Uterus (tissue), 4 donors: ENCODE results near the gene SF3B2. TPM values are rescaled to one million over a fixed set of nuclear protein-coding genes. Genes with fewer than 3 reads are reported as not detected.
A peak's percentile ranks its signal among the peaks of the same experiment; 100 is the strongest.
"Not testable (repeated sequence)": the region's sequence is repeated elsewhere in the genome, so short reads cannot be mapped to it uniquely, and the experiment has no call there.

Experiments used
- DNase-seq, 2 donors: peaks; one replicate each; pipeline ENCODE4 v3.0.0-alpha.2; 2019 to 2020
- H3K27ac ChIP-seq, 2 donors: fragments of 200-600 bp; sonication (generic); 1 replicate in 1 of 2; 2 replicates in 1 of 2; pipeline ENCODE4 v1.5.1; 2016 to 2018
- H3K27me3 ChIP-seq, 2 donors: fragments of 200-600 bp; sonication (generic); one replicate each; pipeline ENCODE4 v1.5.1; 2018 to 2019; ENCODE audit warnings: control low read depth in 1 of 2
- H3K36me3 ChIP-seq, 2 donors: fragments of 200-600 bp; sonication (generic); one replicate each; pipeline ENCODE4 v1.5.1; 2019; ENCODE audit warnings: control low read depth in 1 of 2
- H3K4me1 ChIP-seq, 2 donors: fragments of 200-600 bp; sonication (generic); one replicate each; pipeline ENCODE4 v1.5.1; 2018 to 2019; ENCODE audit warnings: control low read depth in 1 of 2
- H3K4me3 ChIP-seq, 2 donors: fragments of 200-600 bp; sonication (generic); 1 replicate in 1 of 2; 2 replicates in 1 of 2; pipeline ENCODE4 v1.5.1; 2018 to 2019; ENCODE audit warnings: mild to moderate bottlenecking in 1 of 2
- H3K9me3 ChIP-seq, 2 donors: fragments of 200-600 bp; sonication (generic); one replicate each; pipeline ENCODE4 v1.5.1; 2019; ENCODE audit warnings: control low read depth in 1 of 2
- POLR2A ChIP-seq, 2 donors: fragments of 450-650 bp; IDR thresholded peaks; one replicate each; pipeline ENCODE4 v1.6.1; 2016; ENCODE audit warnings: antibody characterized with exemption in 2 of 2, mild to moderate bottlenecking in 1 of 2, moderate library complexity in 1 of 2
- intact Hi-C: fragments of 100-400 bp; cut with DNase I; formaldehyde crosslinking; loops from one replicate; pipeline ENCODE4 v1.15.1; 2023; ENCODE audit warnings: low total_unique reads
- total RNA-seq, 4 donors: library from RNA; depleted of rRNA in 3 of 4; stranded (reverse); fragments of >200 nt in 3 of 4; gene quantifications; one replicate each; pipeline versions ENCODE4 v1.1.0 to v1.2.4, GENCODE V29; 2014 to 2023
- TF ChIP-seq, protein P1 (sequence below), 4 experiments: fragments of 200-600 bp in 2 of 4; fragments of 450-650 bp in 2 of 4; sonication (generic) in 2 of 4; IDR thresholded peaks; one replicate each; pipeline ENCODE4 v1.5.1; 2016 to 2019; ENCODE audit warnings: antibody characterized with exemption in 4 of 4, mild to moderate bottlenecking in 2 of 4, moderate library complexity in 1 of 4
- donor health status: DM: yes; HTN: yes; CAD: no.

SF3B2 gene
- total RNA-seq, 4 donors from 2014 or later = 59.9 to 195 (median 106) TPM

DNA sequence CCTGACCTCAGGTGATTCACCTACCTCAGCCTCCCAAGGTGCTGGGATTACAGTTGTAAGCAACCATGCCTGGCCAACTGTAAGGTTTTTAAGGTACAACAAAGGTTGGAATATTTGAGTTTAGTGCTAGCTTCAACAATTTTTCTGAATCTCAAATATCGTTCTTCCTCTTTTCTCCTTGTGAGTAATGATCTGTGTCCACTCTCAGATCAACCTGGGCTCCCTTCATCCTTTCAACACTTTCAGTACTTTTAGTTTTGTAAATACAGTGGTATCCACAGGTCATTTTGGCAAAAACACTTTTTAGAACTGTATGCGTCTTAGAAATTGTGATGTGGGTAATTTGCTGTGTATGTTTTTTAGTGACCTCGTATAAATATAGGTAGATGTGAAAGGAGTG, 25.8 kb downstream of the SF3B2 start:
- Histone ChIP-seq H3K27ac (no peak overlapping the region), H3K36me3 (no peaks in the 10 kb centered on the region), H3K27me3 (no peaks in the 10 kb centered on the region), H3K4me3 (no peak overlapping the region), H3K9me3 (no peaks in the 10 kb centered on the region), H3K4me1 (peaks cover 3 to 6% of the 10 kb centered on the region in 2 donors)
- intact Hi-C loops = no loop called here
- DNase-seq = no peak
- TF ChIP-seq, protein P1, sequence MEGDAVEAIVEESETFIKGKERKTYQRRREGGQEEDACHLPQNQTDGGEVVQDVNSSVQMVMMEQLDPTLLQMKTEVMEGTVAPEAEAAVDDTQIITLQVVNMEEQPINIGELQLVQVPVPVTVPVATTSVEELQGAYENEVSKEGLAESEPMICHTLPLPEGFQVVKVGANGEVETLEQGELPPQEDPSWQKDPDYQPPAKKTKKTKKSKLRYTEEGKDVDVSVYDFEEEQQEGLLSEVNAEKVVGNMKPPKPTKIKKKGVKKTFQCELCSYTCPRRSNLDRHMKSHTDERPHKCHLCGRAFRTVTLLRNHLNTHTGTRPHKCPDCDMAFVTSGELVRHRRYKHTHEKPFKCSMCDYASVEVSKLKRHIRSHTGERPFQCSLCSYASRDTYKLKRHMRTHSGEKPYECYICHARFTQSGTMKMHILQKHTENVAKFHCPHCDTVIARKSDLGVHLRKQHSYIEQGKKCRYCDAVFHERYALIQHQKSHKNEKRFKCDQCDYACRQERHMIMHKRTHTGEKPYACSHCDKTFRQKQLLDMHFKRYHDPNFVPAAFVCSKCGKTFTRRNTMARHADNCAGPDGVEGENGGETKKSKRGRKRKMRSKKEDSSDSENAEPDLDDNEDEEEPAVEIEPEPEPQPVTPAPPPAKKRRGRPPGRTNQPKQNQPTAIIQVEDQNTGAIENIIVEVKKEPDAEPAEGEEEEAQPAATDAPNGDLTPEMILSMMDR (IDR thresholded peaks at IDR 0.05) = no peak
- no peak for TF ChIP-seq POLR2A (IDR thresholded peaks at IDR 0.05)

DNA sequence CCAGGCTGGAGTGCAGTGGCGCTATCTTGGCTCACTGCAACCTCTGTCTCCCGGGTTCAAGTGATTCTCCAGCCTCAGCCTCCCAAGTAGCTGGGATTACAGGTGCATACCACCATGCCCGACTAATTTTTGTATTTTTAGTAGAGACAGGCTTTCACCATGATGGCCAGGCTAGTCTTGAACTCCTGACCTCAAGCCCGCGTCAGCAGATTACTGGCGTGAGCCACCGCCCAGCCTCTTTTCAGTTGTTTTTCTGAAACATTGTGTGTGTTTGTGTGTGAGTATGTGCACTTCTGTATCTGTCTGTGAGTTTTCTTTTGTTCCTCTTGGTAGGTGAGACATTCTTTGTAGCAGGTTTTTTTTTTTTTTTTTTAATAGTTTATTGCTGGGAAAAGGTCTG, 26.8 kb downstream of the SF3B2 start:
- H3K27me3 ChIP-seq, H3K4me1 ChIP-seq, H3K4me3 ChIP-seq, H3K36me3 ChIP-seq, H3K27ac ChIP-seq, DNase-seq, intact Hi-C loops, H3K9me3 ChIP-seq: not testable (repeated sequence)

DNA sequence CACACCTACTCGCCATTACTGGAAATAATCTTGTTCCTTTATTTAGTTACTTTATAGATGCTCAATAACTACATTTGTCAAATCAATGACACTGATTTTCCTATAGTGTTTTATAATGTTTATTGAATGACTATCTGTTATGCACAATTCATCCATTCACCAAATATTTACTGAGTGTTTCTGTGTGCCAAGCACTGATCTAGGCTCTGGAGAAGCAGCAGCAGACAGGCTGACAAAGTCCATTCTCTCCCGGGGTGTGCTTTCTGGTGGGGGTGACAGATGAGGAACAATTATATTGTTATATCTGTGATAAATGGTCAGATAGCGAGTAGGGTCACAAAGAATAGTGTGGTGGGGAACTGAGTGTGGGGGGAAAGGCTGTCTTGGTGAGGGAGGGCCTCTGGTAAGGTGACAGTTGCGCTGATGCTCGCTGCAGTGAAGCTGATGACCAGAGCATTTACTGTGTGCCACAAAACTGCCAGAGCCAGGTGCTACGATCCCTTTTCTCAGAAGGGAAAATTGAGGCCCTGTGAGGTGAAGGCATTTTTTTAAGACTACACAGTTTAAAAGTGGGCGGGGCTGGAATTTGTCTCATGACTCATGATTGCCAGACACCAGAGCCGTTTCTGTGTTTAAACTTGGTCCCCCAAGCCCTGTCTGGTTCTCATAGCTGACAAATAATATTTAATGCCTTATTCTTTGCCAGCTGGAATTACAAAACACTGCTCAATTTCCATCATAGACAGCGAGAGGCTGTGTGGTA, 28.1 kb downstream of the SF3B2 start:
- peak; percentile 41 to 57 for DNase-seq
- H3K4me1 ChIP-seq = peaks cover 3 to 6% of the 10 kb centered on the region in 2 donors

DNA sequence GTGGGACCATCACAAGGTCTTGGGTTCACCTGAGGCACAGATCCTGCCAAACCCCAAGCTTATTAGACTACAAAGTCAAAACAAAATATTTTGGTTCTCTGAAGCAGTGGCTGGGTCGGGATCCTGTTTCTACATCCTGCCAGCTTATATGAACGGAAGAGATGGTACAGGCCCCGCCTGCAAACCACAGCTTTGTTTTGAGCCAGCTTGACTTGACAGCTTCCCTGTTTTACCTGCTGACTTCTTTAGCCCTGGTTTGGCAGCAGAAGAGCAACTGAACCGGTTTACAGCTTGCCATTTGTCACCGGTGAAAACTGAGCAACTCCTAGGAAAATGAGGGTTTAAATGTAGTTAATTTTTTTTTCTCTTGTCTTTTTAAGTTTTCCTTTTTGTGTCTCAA, 29.3 kb downstream of the SF3B2 start:
- Histone ChIP-seq H3K9me3 (no peaks in the 10 kb centered on the region), H3K36me3 (no peaks in the 10 kb centered on the region), H3K4me1 (peaks cover 3 to 6% of the 10 kb centered on the region in 2 donors), H3K27ac (peak overlapping the region; percentile 29 to 40), H3K4me3 (no peak overlapping the region), H3K27me3 (no peaks in the 10 kb centered on the region)
- no peak for DNase-seq
- intact Hi-C loops = no loop called here
- TF ChIP-seq POLR2A (IDR thresholded peaks at IDR 0.05) = no peak
- TF ChIP-seq, protein P1 (IDR thresholded peaks at IDR 0.05) = no peak

More for the DNA sequence above, 28.1 kb downstream of the SF3B2 start:
- peak overlapping the region; percentile 29 to 40 for H3K27ac ChIP-seq
- TF ChIP-seq, protein P1 (IDR thresholded peaks at IDR 0.05) = no peak
- TF ChIP-seq POLR2A (IDR thresholded peaks at IDR 0.05) = no peak
- H3K9me3 ChIP-seq = no peaks in the 10 kb centered on the region
- no peaks in the 10 kb centered on the region for H3K36me3 ChIP-seq
- no peaks in the 10 kb centered on the region for H3K27me3 ChIP-seq
- no peak overlapping the region for H3K4me3 ChIP-seq
- intact Hi-C loops = no loop called here

- Histone ChIP-seq H3K36me3 (no peaks in the 10 kb centered on the region), H3K27me3 (no peaks in the 10 kb centered on the region), H3K27ac (no peak overlapping the region), H3K4me1 (peaks cover 3 to 6% of the 10 kb centered on the region in 2 donors), H3K9me3 (no peaks in the 10 kb centered on the region), H3K4me3 (no peak overlapping the region)
- no peak for TF ChIP-seq POLR2A (IDR thresholded peaks at IDR 0.05)
- TF ChIP-seq, protein P1 (IDR thresholded peaks at IDR 0.05) = no peak
- intact Hi-C loops = no loop called here
- DNase-seq = no peak
Measured at GRCh38 chr11:66082946-66083698, 31.0 kb downstream of the SF3B2 start.
